Neural cell (in vitro differentiated cells): ENCODE measurements around the gene BCOR. TPM values are rescaled to one million over a fixed set of nuclear protein-coding genes. Genes with fewer than 3 reads are reported as not detected.
A peak's percentile ranks its signal among the peaks of the same experiment; 100 is the strongest.

Source experiments
- H2AFZ ChIP-seq: fragments of 200-600, 300-800 bp; sonication (generic), shearing (Covaris generic); 2 replicates; pipeline ENCODE4 v1.6.0; 2014; ENCODE audit warnings: low read depth, mild to moderate bottlenecking, antibody characterized with exemption, low read length, moderate library complexity
- H3F3A ChIP-seq: fragments of 200-600 bp; shearing (Covaris generic); 2 replicates; pipeline ENCODE4 v1.6.1; 2016; ENCODE audit warnings: mild to moderate bottlenecking, moderate library complexity, mixed read lengths, antibody characterized with exemption, low read length; ENCODE audit not compliant: insufficient read depth, poor library complexity, severe bottlenecking
- H3K27ac ChIP-seq: fragments of 200-600, 300-800 bp; sonication (generic), shearing (Covaris generic); 2 replicates; pipeline ENCODE4 v1.5.1; 2014; ENCODE audit warnings: mild to moderate bottlenecking, low read length, moderate library complexity
- H3K27me3 ChIP-seq: fragments of 300-800, 200-600 bp; sonication (generic), shearing (Covaris generic); 2 replicates; pipeline ENCODE4 v1.6.0; 2014; ENCODE audit warnings: mild to moderate bottlenecking, low read depth, low read length, moderate library complexity; ENCODE audit not compliant: insufficient read depth
- H3K36me3 ChIP-seq: fragments of 300-800, 200-600 bp; sonication (generic), shearing (Covaris generic); 2 replicates; pipeline ENCODE4 v1.5.1; 2014; ENCODE audit warnings: mild to moderate bottlenecking, antibody characterized with exemption, low read length, moderate library complexity; ENCODE audit not compliant: insufficient read depth
- H3K4me2 ChIP-seq: fragments of 300-800, 200-600 bp; sonication (generic), shearing (Covaris generic); 2 replicates; pipeline ENCODE4 v1.6.0; 2014; ENCODE audit warnings: mild to moderate bottlenecking, low read length
- H3K4me3 ChIP-seq: fragments of 300-800, 200-600 bp; sonication (generic), shearing (Covaris generic); 2 replicates; pipeline ENCODE4 v1.5.1; 2014; ENCODE audit warnings: mild to moderate bottlenecking, low read length, moderate library complexity
- H3K79me2 ChIP-seq: fragments of 200-600 bp; shearing (Covaris generic); replicated peaks from 2 replicates; pipeline ENCODE4 v1.6.0; 2014; ENCODE audit warnings: mild to moderate bottlenecking, low read length, moderate library complexity; ENCODE audit not compliant: insufficient read depth
- H3K9ac ChIP-seq: fragments of 300-800, 200-600 bp; sonication (generic), shearing (Covaris generic); 2 replicates; pipeline ENCODE4 v1.6.1; 2016; ENCODE audit warnings: mild to moderate bottlenecking, low read length, mixed read lengths
- H3K9me2 ChIP-seq: fragments of 200-600 bp; shearing (Covaris generic); 2 replicates; pipeline ENCODE4 v1.6.1; 2016; ENCODE audit warnings: mild to moderate bottlenecking, low read length, mixed read lengths; ENCODE audit not compliant: insufficient read depth
- H3K9me3 ChIP-seq: fragments of 200-600, 300-800 bp; sonication (generic), shearing (Covaris generic); 2 replicates; pipeline ENCODE4 v1.6.1; 2016; ENCODE audit warnings: mild to moderate bottlenecking, mixed run types, low read length, moderate library complexity, mixed read lengths
- H4K20me1 ChIP-seq: fragments of 200-600 bp; shearing (Covaris generic); 2 replicates; pipeline ENCODE4 v1.6.1; 2016; ENCODE audit warnings: mild to moderate bottlenecking, mixed run types; ENCODE audit not compliant: insufficient read depth
- EP300 ChIP-seq: fragments of 450-650 bp; conservative IDR thresholded peaks from 2 replicates; pipeline ENCODE4 v1.6.1; 2014; ENCODE audit warnings: antibody characterized with exemption, mild to moderate bottlenecking, moderate library complexity; ENCODE audit not compliant: poor library complexity, severe bottlenecking
- EZH2 ChIP-seq: fragments of 200-600, 300-800 bp; shearing (Covaris generic), sonication (generic); IDR thresholded peaks from 2 replicates; pipeline ENCODE4 v1.6.1; 2014; ENCODE audit warnings: antibody characterized with exemption, low read length, borderline replicate concordance, mild to moderate bottlenecking; ENCODE audit not compliant: insufficient read depth, poor library complexity, severe bottlenecking
- MXI1 ChIP-seq: fragments of 450-650 bp; conservative IDR thresholded peaks from 2 replicates; pipeline ENCODE4 v1.6.1; 2014; ENCODE audit warnings: antibody characterized with exemption, mild to moderate bottlenecking; ENCODE audit not compliant: poor library complexity, severe bottlenecking
- POLR2AphosphoS5 ChIP-seq: IDR thresholded peaks from 2 replicates; pipeline ENCODE4 v1.6.1; 2012
- RAD21 ChIP-seq: fragments of 450-650 bp; conservative IDR thresholded peaks from 2 replicates; pipeline ENCODE4 v1.6.1; 2014; ENCODE audit warnings: antibody characterized with exemption, mild to moderate bottlenecking, moderate library complexity
- TAF1 ChIP-seq: IDR thresholded peaks from 2 replicates; pipeline ENCODE4 v1.6.1; 2012; ENCODE audit warnings: low read depth
- polyA plus RNA-seq: library from polyadenylated mRNA; depleted of rRNA; stranded (reverse); fragments of >200 nt; gene quantifications from 2 replicates; pipeline ENCODE4 v1.2.3, GENCODE V29; 2014
- TF ChIP-seq, protein P1 (sequence below): IDR thresholded peaks from 2 replicates; pipeline ENCODE4 v1.6.1; 2012; ENCODE audit warnings: borderline replicate concordance
- TF ChIP-seq, protein P2 (sequence below): fragments of 450-650 bp; IDR thresholded peaks from 2 replicates; pipeline ENCODE4 v1.5.1; 2014; ENCODE audit warnings: antibody characterized with exemption, mild to moderate bottlenecking, moderate library complexity; ENCODE audit not compliant: poor library complexity, severe bottlenecking

Gene BCOR
- polyA plus RNA-seq, 1 donor from 2014 or later: 18.0 TPM

DNA sequence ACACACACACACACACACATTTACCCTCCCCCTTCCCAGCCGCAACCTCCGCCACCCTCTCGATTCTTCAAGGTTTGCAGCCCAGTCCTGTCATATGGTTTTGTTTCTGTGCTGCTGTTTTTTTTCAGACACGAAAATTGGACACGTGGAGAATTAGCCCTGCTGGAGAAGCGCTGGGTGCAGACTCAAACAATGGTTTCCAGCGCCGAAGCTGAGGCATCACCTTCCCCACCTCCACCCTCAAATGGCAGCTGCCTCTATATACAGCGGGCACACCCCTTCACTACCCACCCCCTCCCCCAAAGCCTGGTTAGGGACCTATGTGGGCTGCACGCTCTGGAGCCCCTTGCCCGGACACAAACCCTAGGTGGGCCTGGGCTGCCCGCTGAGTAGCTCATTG lies 87.9 kb downstream of the BCOR start:
- no peak for TF ChIP-seq POLR2AphosphoS5
- no peak for TF ChIP-seq EZH2
- TF ChIP-seq, protein P1, sequence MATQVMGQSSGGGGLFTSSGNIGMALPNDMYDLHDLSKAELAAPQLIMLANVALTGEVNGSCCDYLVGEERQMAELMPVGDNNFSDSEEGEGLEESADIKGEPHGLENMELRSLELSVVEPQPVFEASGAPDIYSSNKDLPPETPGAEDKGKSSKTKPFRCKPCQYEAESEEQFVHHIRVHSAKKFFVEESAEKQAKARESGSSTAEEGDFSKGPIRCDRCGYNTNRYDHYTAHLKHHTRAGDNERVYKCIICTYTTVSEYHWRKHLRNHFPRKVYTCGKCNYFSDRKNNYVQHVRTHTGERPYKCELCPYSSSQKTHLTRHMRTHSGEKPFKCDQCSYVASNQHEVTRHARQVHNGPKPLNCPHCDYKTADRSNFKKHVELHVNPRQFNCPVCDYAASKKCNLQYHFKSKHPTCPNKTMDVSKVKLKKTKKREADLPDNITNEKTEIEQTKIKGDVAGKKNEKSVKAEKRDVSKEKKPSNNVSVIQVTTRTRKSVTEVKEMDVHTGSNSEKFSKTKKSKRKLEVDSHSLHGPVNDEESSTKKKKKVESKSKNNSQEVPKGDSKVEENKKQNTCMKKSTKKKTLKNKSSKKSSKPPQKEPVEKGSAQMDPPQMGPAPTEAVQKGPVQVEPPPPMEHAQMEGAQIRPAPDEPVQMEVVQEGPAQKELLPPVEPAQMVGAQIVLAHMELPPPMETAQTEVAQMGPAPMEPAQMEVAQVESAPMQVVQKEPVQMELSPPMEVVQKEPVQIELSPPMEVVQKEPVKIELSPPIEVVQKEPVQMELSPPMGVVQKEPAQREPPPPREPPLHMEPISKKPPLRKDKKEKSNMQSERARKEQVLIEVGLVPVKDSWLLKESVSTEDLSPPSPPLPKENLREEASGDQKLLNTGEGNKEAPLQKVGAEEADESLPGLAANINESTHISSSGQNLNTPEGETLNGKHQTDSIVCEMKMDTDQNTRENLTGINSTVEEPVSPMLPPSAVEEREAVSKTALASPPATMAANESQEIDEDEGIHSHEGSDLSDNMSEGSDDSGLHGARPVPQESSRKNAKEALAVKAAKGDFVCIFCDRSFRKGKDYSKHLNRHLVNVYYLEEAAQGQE: no peak
- TF ChIP-seq EP300: no peak
- no peak for TF ChIP-seq MXI1
- TF ChIP-seq, protein P2, sequence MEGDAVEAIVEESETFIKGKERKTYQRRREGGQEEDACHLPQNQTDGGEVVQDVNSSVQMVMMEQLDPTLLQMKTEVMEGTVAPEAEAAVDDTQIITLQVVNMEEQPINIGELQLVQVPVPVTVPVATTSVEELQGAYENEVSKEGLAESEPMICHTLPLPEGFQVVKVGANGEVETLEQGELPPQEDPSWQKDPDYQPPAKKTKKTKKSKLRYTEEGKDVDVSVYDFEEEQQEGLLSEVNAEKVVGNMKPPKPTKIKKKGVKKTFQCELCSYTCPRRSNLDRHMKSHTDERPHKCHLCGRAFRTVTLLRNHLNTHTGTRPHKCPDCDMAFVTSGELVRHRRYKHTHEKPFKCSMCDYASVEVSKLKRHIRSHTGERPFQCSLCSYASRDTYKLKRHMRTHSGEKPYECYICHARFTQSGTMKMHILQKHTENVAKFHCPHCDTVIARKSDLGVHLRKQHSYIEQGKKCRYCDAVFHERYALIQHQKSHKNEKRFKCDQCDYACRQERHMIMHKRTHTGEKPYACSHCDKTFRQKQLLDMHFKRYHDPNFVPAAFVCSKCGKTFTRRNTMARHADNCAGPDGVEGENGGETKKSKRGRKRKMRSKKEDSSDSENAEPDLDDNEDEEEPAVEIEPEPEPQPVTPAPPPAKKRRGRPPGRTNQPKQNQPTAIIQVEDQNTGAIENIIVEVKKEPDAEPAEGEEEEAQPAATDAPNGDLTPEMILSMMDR: no peak
- TF ChIP-seq TAF1: no peak
- no peak for TF ChIP-seq RAD21
- Histone ChIP-seq H2AFZ (no peak overlapping the region), H3K4me3 (peak overlapping the region; percentile 56), H3K9me3 (no peaks in the 10 kb centered on the region), H3K79me2 (no peaks in the 10 kb centered on the region), H3K27ac (no peak overlapping the region), H3K4me2 (no peak overlapping the region), H3K27me3 (peaks cover 61% of the 10 kb centered on the region), H3F3A (no peaks in the 10 kb centered on the region), H3K9ac (no peak overlapping the region), H3K9me2 (no peaks in the 10 kb centered on the region), H3K36me3 (no peaks in the 10 kb centered on the region), H4K20me1 (no peaks in the 10 kb centered on the region)

- H3K9ac ChIP-seq: peak overlapping the region; percentile 34
- H3F3A ChIP-seq: no peaks in the 10 kb centered on the region
- H3K36me3 ChIP-seq: no peaks in the 10 kb centered on the region
- TF ChIP-seq EZH2 (no peak), RAD21 (peak; percentile 28), POLR2AphosphoS5 (no peak)
- TF ChIP-seq, protein P1: peak; percentile 26
- no peaks in the 10 kb centered on the region for H4K20me1 ChIP-seq
- no peaks in the 10 kb centered on the region for H3K9me3 ChIP-seq
- no peaks in the 10 kb centered on the region for H3K9me2 ChIP-seq
- H3K27ac ChIP-seq: no peak overlapping the region
- peak overlapping the region; percentile 56 for H3K4me3 ChIP-seq
- H3K4me2 ChIP-seq: no peak overlapping the region
- H3K79me2 ChIP-seq: no peaks in the 10 kb centered on the region
- no peak overlapping the region for H2AFZ ChIP-seq
- H3K27me3 ChIP-seq: peaks cover 64% of the 10 kb centered on the region
Measured at GRCh38 chrX:40009462-40009851, 88.3 kb downstream of the BCOR start.
